Transverse colon (tissue), 4 donors: ENCODE measurements around the gene CGN. TPM values are rescaled to one million over a fixed set of nuclear protein-coding genes. Genes with fewer than 3 reads are reported as not detected.

Source experiments
- DNase-seq: peaks from one replicate; pipeline ENCODE4 v3.0.0-alpha.2; 2019
- H3K27ac ChIP-seq, 4 donors: fragments of 200-600 bp; sonication (generic); 2 replicates each; pipeline ENCODE4 v1.5.1; 2016 to 2018; ENCODE audit warnings: inconsistent platforms in 4 of 4
- H3K27me3 ChIP-seq: fragments of 200-600 bp; sonication (generic); 2 replicates; pipeline ENCODE4 v1.5.1; 2017; ENCODE audit warnings: inconsistent platforms
- H3K36me3 ChIP-seq, 4 donors: fragments of 200-600 bp; sonication (generic); 2 replicates each; pipeline ENCODE4 v1.5.1; 2017 to 2019; ENCODE audit warnings: inconsistent platforms in 4 of 4
- H3K4me1 ChIP-seq, 4 donors: fragments of 200-600 bp; sonication (generic); 2 replicates each; pipeline ENCODE4 v1.5.1; 2017 to 2020; ENCODE audit warnings: inconsistent platforms in 4 of 4
- H3K4me3 ChIP-seq, 4 donors: fragments of 200-600 bp; sonication (generic); 1 replicate in 1 of 4; 2 replicates in 3 of 4; pipeline versions ENCODE4 v1.5.1 to v1.6.1; 2017 to 2019; ENCODE audit warnings: inconsistent platforms in 4 of 4
- H3K9me3 ChIP-seq, 2 donors: fragments of 200-600 bp; sonication (generic); 2 replicates each; pipeline ENCODE4 v1.5.1; 2017 to 2019; ENCODE audit warnings: inconsistent platforms in 2 of 2
- CTCF ChIP-seq, 5 experiments: fragments of 200-600 bp in 3 of 5; fragments of 450-650 bp in 2 of 5; sonication (generic) in 3 of 5; IDR thresholded peaks; 1 replicate in 2 of 5; 2 replicates in 3 of 5; pipeline ENCODE4 v1.5.1; 2016 to 2017; ENCODE audit warnings: antibody characterized with exemption in 5 of 5, inconsistent platforms in 3 of 5, mild to moderate bottlenecking in 2 of 5, moderate library complexity in 1 of 5
- EP300 ChIP-seq: sonication (generic); formaldehyde crosslinking; IDR thresholded peaks from one replicate; pipeline ENCODE4 v1.6.1; 2017; ENCODE audit warnings: antibody characterized with exemption, low read depth
- POLR2A ChIP-seq: fragments of 450-650 bp; IDR thresholded peaks from one replicate; pipeline ENCODE4 v1.6.1; 2016; ENCODE audit warnings: antibody characterized with exemption, mild to moderate bottlenecking, moderate library complexity
- POLR2AphosphoS5 ChIP-seq, 3 donors: sonication (generic); formaldehyde crosslinking; IDR thresholded peaks; one replicate each; pipeline ENCODE4 v1.6.1; 2016; ENCODE audit warnings: antibody characterized with exemption in 3 of 3
- WGBS, 2 donors: methylation state at CpG; one replicate each; pipeline ENCODE4 v1.1.5; 2018; ENCODE audit warnings: low coverage in 1 of 2; 5-methylcytosine and 5-hydroxymethylcytosine counted together
- in situ Hi-C, 4 donors: fragments of 200-750 bp; cut with MboI; loops; one replicate each; pipeline versions ENCODE4 v1.15.0 to v1.15.1; 2017; ENCODE audit warnings: low sequenced_read_pairs in 3 of 4, low pct_ligation_motif_present in 1 of 4, low pct_unique_long_range_greater_than_20kb in 1 of 4
- intact Hi-C: fragments of 100-400 bp; cut with DNase I; formaldehyde crosslinking; loops from one replicate; pipeline ENCODE4 v1.15.1; 2023; ENCODE audit warnings: low total_unique reads
- total RNA-seq, 4 donors: library from RNA; depleted of rRNA; stranded (reverse); fragments of >200 nt; gene quantifications; one replicate each; pipeline ENCODE4 v1.1.0, GENCODE V29; 2016

Gene CGN
- total RNA-seq, 4 donors from 2014 or later = 123 to 351 (median 172) TPM

- H3K27me3 ChIP-seq = no peaks in the 10 kb centered on the region
- no peaks in the 10 kb centered on the region for H3K36me3 ChIP-seq
- TF ChIP-seq POLR2AphosphoS5 (IDR thresholded peaks at IDR 0.05) = no peak
- no peak for TF ChIP-seq EP300
- no peak for TF ChIP-seq POLR2A
- TF ChIP-seq CTCF (IDR thresholded peaks at IDR 0.05) = no peak
- no peak overlapping the region for H3K4me3 ChIP-seq
- DNase-seq = no peak
- intact Hi-C loops = no loop called here
- WGBS, 2 donors = 86 to 95% methylated on average over 1 to 3 of the region's 3 CpGs
- in situ Hi-C loops = no loop called here
- H3K9me3 ChIP-seq = no peaks in the 10 kb centered on the region
- H3K27ac ChIP-seq = no peak overlapping the region
- H3K4me1 ChIP-seq = peaks cover 0 to 10% (median 7%) of the 10 kb centered on the region in 4 donors
Observed at GRCh38 chr1:151493042-151493441, 18.1 kb upstream of the CGN start.

GRCh38 chr1:151494741-151495281 lies 16.4 kb upstream of the CGN start:
- WGBS, 2 donors = 0% methylated on average over 1 of the region's 1 CpG; no CpG with 5 or more reads in 1 of the 2 donors
- TF ChIP-seq POLR2AphosphoS5 (IDR thresholded peaks at IDR 0.05) = no peak
- no peak for TF ChIP-seq CTCF (IDR thresholded peaks at IDR 0.05)
- no peak for TF ChIP-seq EP300
- TF ChIP-seq POLR2A = no peak
- Histone ChIP-seq H3K4me3 (no peak overlapping the region), H3K9me3 (no peaks in the 10 kb centered on the region), H3K27me3 (no peaks in the 10 kb centered on the region), H3K27ac (peak overlapping the region in 1 of 4 donors; percentile 29), H3K36me3 (no peaks in the 10 kb centered on the region), H3K4me1 (peaks cover 0 to 16% (median 7%) of the 10 kb centered on the region in 4 donors)
- intact Hi-C loops (no loop called here), in situ Hi-C loops (no loop called here)
- no peak for DNase-seq

GRCh38 chr1:151495316-151495715 lies 15.9 kb upstream of the CGN start:
- no peaks in the 10 kb centered on the region for H3K9me3 ChIP-seq

GRCh38 chr1:151499365-151499764 lies 11.8 kb upstream of the CGN start:
- peak; percentile 28 for DNase-seq
- in situ Hi-C loops = no loop called here
- H3K27ac ChIP-seq = peak overlapping the region; percentile 30 to 68 (median 59)

More at GRCh38 chr1:151495316-151495715, 15.9 kb upstream of the CGN start:
- 84 to 89% methylated on average over 1 of the region's 1 CpG for WGBS, 2 donors
- intact Hi-C loops (no loop called here), in situ Hi-C loops (no loop called here)
- Histone ChIP-seq H3K4me1 (peaks cover 0 to 16% (median 7%) of the 10 kb centered on the region in 4 donors), H3K36me3 (no peaks in the 10 kb centered on the region), H3K27ac (no peak overlapping the region), H3K27me3 (no peaks in the 10 kb centered on the region), H3K4me3 (no peak overlapping the region)
- no peak for DNase-seq
- no peak for TF ChIP-seq POLR2AphosphoS5 (IDR thresholded peaks at IDR 0.05)
- no peak for TF ChIP-seq CTCF (IDR thresholded peaks at IDR 0.05)
- TF ChIP-seq POLR2A = no peak
- TF ChIP-seq EP300 = no peak

More at GRCh38 chr1:151499365-151499764, 11.8 kb upstream of the CGN start:
- H3K27me3 ChIP-seq = no peaks in the 10 kb centered on the region
- H3K4me3 ChIP-seq = no peak overlapping the region
- 80 to 89% methylated on average over 4 to 5 of the region's 5 CpGs for WGBS, 2 donors
- intact Hi-C loops = no loop called here
- peaks cover 0 to 32% (median 12%) of the 10 kb centered on the region in 4 donors for H3K4me1 ChIP-seq
- H3K9me3 ChIP-seq = no peaks in the 10 kb centered on the region
- TF ChIP-seq EP300 (no peak), POLR2A (no peak), CTCF (IDR thresholded peaks at IDR 0.05) (no peak), POLR2AphosphoS5 (IDR thresholded peaks at IDR 0.05) (no peak)
- H3K36me3 ChIP-seq = no peaks in the 10 kb centered on the region
